HEK293T (cell line): ENCODE data around the gene CAPN1.

Source experiments
- FOXM1 ChIP-seq: fragments of 450-650 bp; IDR thresholded peaks from 2 replicates; pipeline ENCODE4 v1.6.1; 2017; ENCODE audit warnings: mild to moderate bottlenecking, borderline replicate concordance
- NFRKB ChIP-seq: fragments of 450-650 bp; IDR thresholded peaks from 2 replicates; pipeline ENCODE4 v1.6.1; 2016; ENCODE audit warnings: mild to moderate bottlenecking, moderate library complexity

GRCh38 chr11:65226103-65226442 is 44.3 kb downstream of the CAPN1 start:
- no peak for TF ChIP-seq NFRKB
- TF ChIP-seq FOXM1 = no peak
